HEK293 (cell line): Measurements from ENCODE around the gene KLLN.
"Not testable (repeated sequence)": the region's sequence is repeated elsewhere in the genome, so short reads cannot be mapped to it uniquely, and the experiment has no call there.

ENCODE experiments used
- CTCF ChIA-PET: fragments of 350-600 bp; formaldehyde crosslinking; extraction: SDS; loops from one replicate; lab custom pipeline; 2021; ENCODE audit warnings: antibody characterized with exemption; lab: Yijun Ruan, JAX
- POLR2A ChIA-PET: fragments of 300-600 bp; formaldehyde crosslinking; extraction: SDS; loops from one replicate; lab custom pipeline; 2020; ENCODE audit warnings: antibody characterized with exemption, inconsistent platforms; lab: Yijun Ruan, JAX
- H3K27ac ChIP-seq: fragments of 200-500 bp; sonication (Bioruptor generic); 2 replicates; pipeline ENCODE4 v1.5.1; 2014; ENCODE audit warnings: low read depth, low read length, control low read depth, inconsistent platforms; ENCODE audit errors: extremely low read depth
- H3K36me3 ChIP-seq, 2 experiments: fragments of 200-500 bp in 1 of 2; sonication (Bioruptor generic) in 1 of 2; 1 replicate in 1 of 2; 2 replicates in 1 of 2; pipeline ENCODE4 v1.5.1; 2014 to 2017; ENCODE audit warnings: inconsistent platforms in 2 of 2, low read length in 2 of 2; ENCODE audit not compliant: control insufficient read depth in 2 of 2, insufficient read depth in 1 of 2
- H3K4me1 ChIP-seq: fragments of 200-500 bp; sonication (Bioruptor generic); 2 replicates; pipeline ENCODE4 v1.5.1; 2014; ENCODE audit warnings: mild to moderate bottlenecking, low read length, inconsistent platforms; ENCODE audit not compliant: control insufficient read depth, insufficient read depth
- H3K4me3 ChIP-seq: 2 replicates; pipeline ENCODE4 v1.5.1; 2011; ENCODE audit warnings: low read depth, mild to moderate bottlenecking, control low read depth, low read length, moderate library complexity
- H3K9me3 ChIP-seq: fragments of 200-500 bp; sonication (Bioruptor generic); 2 replicates; pipeline ENCODE4 v1.5.1; 2014; ENCODE audit warnings: low read depth, low read length, inconsistent platforms; ENCODE audit not compliant: control insufficient read depth, insufficient read depth
- IKZF3 ChIP-seq: fragments of 450-650 bp; IDR thresholded peaks from 2 replicates; pipeline ENCODE4 v1.5.0; 2018; ENCODE audit warnings: missing biosample characterization, mild to moderate bottlenecking, missing genetic modification characterization, moderate library complexity
- ZIC2 ChIP-seq: fragments of 450-650 bp; formaldehyde crosslinking; IDR thresholded peaks from 2 replicates; pipeline ENCODE4 v1.5.1; 2016; ENCODE audit warnings: missing biosample characterization, missing genetic modification characterization
- ZNF140 ChIP-seq: fragments of 450-650 bp; formaldehyde crosslinking; IDR thresholded peaks from 2 replicates; pipeline ENCODE4 v1.5.1; 2016; ENCODE audit warnings: missing biosample characterization, missing genetic modification characterization
- ZNF146 ChIP-seq: fragments of 450-650 bp; formaldehyde crosslinking; IDR thresholded peaks from 2 replicates; pipeline ENCODE4 v1.5.1; 2016; ENCODE audit warnings: missing biosample characterization, missing genetic modification characterization
- ZNF2 ChIP-seq: fragments of 450-650 bp; formaldehyde crosslinking; IDR thresholded peaks from 2 replicates; pipeline ENCODE4 v1.5.1; 2016; ENCODE audit warnings: missing biosample characterization, missing genetic modification characterization
- ZNF280C ChIP-seq: fragments of 450-650 bp; formaldehyde crosslinking; IDR thresholded peaks from 2 replicates; pipeline ENCODE4 v1.5.1; 2016; ENCODE audit warnings: missing biosample characterization, missing genetic modification characterization
- ZNF335 ChIP-seq: fragments of 450-650 bp; formaldehyde crosslinking; conservative IDR thresholded peaks from 2 replicates; pipeline ENCODE4 v1.5.1; 2016; ENCODE audit warnings: missing biosample characterization, missing genetic modification characterization
- ZNF404 ChIP-seq: fragments of 450-650 bp; formaldehyde crosslinking; IDR thresholded peaks from 2 replicates; pipeline ENCODE4 v1.5.1; 2017; ENCODE audit warnings: missing biosample characterization, missing genetic modification characterization
- ZNF423 ChIP-seq: fragments of 450-650 bp; formaldehyde crosslinking; IDR thresholded peaks from 2 replicates; pipeline ENCODE4 v1.5.1; 2016; ENCODE audit warnings: missing biosample characterization, missing genetic modification characterization
- ZNF473 ChIP-seq: fragments of 450-650 bp; formaldehyde crosslinking; IDR thresholded peaks from 2 replicates; pipeline ENCODE4 v1.5.1; 2017; ENCODE audit warnings: missing biosample characterization, missing genetic modification characterization
- ZNF596 ChIP-seq: fragments of 450-650 bp; IDR thresholded peaks from 2 replicates; pipeline ENCODE4 v1.5.0; 2018; ENCODE audit warnings: missing biosample characterization, mild to moderate bottlenecking, missing genetic modification characterization, moderate library complexity
- ZNF629 ChIP-seq: fragments of 450-650 bp; formaldehyde crosslinking; IDR thresholded peaks from 2 replicates; pipeline ENCODE4 v1.5.1; 2017; ENCODE audit warnings: missing biosample characterization, missing genetic modification characterization
- ZNF664 ChIP-seq: fragments of 450-650 bp; formaldehyde crosslinking; IDR thresholded peaks from 2 replicates; pipeline ENCODE4 v1.5.1; 2016; ENCODE audit warnings: missing biosample characterization, missing genetic modification characterization
- ZNF830 ChIP-seq: fragments of 450-650 bp; IDR thresholded peaks from 2 replicates; pipeline ENCODE4 v1.5.0; 2018; ENCODE audit warnings: missing biosample characterization, missing genetic modification characterization, low read depth, mild to moderate bottlenecking, moderate library complexity
- ZXDB ChIP-seq: fragments of 450-650 bp; formaldehyde crosslinking; IDR thresholded peaks from 2 replicates; pipeline ENCODE4 v1.5.1; 2016; ENCODE audit warnings: missing biosample characterization, missing genetic modification characterization
- TF ChIP-seq, protein P1 (sequence below): fragments of 450-650 bp; formaldehyde crosslinking; IDR thresholded peaks from 2 replicates; pipeline ENCODE4 v1.5.1; 2017; ENCODE audit warnings: missing biosample characterization, missing genetic modification characterization
- TF ChIP-seq, protein P2 (sequence below): fragments of 450-650 bp; formaldehyde crosslinking; IDR thresholded peaks from 2 replicates; pipeline ENCODE4 v1.5.1; 2016; ENCODE audit warnings: missing biosample characterization, missing genetic modification characterization
- TF ChIP-seq, protein P3 (sequence below): fragments of 450-650 bp; formaldehyde crosslinking; IDR thresholded peaks from 2 replicates; pipeline ENCODE4 v1.5.1; 2016; ENCODE audit warnings: missing biosample characterization, missing genetic modification characterization
- TF ChIP-seq, protein P4 (sequence below): fragments of 450-650 bp; formaldehyde crosslinking; IDR thresholded peaks from 2 replicates; pipeline ENCODE4 v1.5.1; 2016; ENCODE audit warnings: missing biosample characterization, missing genetic modification characterization

Gene KLLN

GRCh38 chr10:87860156-87860795, 3.1 kb downstream of the KLLN start (continued):
- peak; percentile 63 for TF ChIP-seq ZNF335 (tag by site-specific recombination)
- no peak for TF ChIP-seq ZNF473 (tag by site-specific recombination)
- no peak for TF ChIP-seq ZNF2 (tag by site-specific recombination)
- TF ChIP-seq ZNF404 (tag by site-specific recombination) = no peak
- no peak for TF ChIP-seq ZIC2 (tag by site-specific recombination)
- TF ChIP-seq ZNF664 (tag by site-specific recombination) = 0 out of 2 replicates have a peak, but pooled peaks have one; percentile 36
- TF ChIP-seq, protein P1, sequence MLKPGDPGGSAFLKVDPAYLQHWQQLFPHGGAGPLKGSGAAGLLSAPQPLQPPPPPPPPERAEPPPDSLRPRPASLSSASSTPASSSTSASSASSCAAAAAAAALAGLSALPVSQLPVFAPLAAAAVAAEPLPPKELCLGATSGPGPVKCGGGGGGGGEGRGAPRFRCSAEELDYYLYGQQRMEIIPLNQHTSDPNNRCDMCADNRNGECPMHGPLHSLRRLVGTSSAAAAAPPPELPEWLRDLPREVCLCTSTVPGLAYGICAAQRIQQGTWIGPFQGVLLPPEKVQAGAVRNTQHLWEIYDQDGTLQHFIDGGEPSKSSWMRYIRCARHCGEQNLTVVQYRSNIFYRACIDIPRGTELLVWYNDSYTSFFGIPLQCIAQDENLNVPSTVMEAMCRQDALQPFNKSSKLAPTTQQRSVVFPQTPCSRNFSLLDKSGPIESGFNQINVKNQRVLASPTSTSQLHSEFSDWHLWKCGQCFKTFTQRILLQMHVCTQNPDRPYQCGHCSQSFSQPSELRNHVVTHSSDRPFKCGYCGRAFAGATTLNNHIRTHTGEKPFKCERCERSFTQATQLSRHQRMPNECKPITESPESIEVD (tag by site-specific recombination) = 0 out of 2 replicates have a peak, but pooled peaks have one; percentile 18
- TF ChIP-seq, protein P2, sequence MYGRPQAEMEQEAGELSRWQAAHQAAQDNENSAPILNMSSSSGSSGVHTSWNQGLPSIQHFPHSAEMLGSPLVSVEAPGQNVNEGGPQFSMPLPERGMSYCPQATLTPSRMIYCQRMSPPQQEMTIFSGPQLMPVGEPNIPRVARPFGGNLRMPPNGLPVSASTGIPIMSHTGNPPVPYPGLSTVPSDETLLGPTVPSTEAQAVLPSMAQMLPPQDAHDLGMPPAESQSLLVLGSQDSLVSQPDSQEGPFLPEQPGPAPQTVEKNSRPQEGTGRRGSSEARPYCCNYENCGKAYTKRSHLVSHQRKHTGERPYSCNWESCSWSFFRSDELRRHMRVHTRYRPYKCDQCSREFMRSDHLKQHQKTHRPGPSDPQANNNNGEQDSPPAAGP = no peak
- peak; percentile 38; the same call in 1 of the 2 replicates for TF ChIP-seq ZXDB
- no peak for TF ChIP-seq ZNF140 (tag by site-specific recombination)
- TF ChIP-seq IKZF3 (tag by site-specific recombination) = 0 out of 2 replicates have a peak, but pooled peaks have one; percentile 17
- TF ChIP-seq, protein P3, sequence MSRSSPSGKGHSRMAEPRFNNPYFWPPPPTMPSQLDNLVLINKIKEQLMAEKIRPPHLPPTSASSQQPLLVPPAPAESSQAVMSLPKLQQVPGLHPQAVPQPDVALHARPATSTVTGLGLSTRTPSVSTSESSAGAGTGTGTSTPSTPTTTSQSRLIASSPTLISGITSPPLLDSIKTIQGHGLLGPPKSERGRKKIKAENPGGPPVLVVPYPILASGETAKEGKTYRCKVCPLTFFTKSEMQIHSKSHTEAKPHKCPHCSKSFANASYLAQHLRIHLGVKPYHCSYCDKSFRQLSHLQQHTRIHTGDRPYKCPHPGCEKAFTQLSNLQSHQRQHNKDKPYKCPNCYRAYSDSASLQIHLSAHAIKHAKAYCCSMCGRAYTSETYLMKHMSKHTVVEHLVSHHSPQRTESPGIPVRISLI (tag by site-specific recombination) = no peak; the same call in 1 of the 2 replicates
- TF ChIP-seq ZNF423 (tag by site-specific recombination) = no peak
- no peak for TF ChIP-seq ZNF280C (tag by site-specific recombination)
- peak; percentile 63; the same call in 1 of the 2 replicates for TF ChIP-seq ZNF596 (tag by site-specific recombination)
- TF ChIP-seq ZNF830 (tag by site-specific recombination) = no peak
- TF ChIP-seq ZNF629 (tag by site-specific recombination) = no peak

GRCh38 chr10:87855665-87856064, 7.7 kb downstream of the KLLN start:
- H3K4me1 ChIP-seq, H3K27ac ChIP-seq, H3K36me3 ChIP-seq, POLR2A ChIA-PET, H3K9me3 ChIP-seq, CTCF ChIA-PET, H3K4me3 ChIP-seq: not testable (repeated sequence)

- H3K4me3 ChIP-seq, POLR2A ChIA-PET, CTCF ChIA-PET, H3K36me3 ChIP-seq, H3K27ac ChIP-seq, H3K4me1 ChIP-seq, H3K9me3 ChIP-seq: not testable (repeated sequence)
- TF ChIP-seq, protein P4, sequence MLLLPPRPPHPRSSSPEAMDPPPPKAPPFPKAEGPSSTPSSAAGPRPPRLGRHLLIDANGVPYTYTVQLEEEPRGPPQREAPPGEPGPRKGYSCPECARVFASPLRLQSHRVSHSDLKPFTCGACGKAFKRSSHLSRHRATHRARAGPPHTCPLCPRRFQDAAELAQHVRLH = peak; percentile 61; the same call in 1 of the 2 replicates
- TF ChIP-seq ZNF146 (tag by site-specific recombination) = peak; percentile 92
These were observed 8.1 kb downstream of the KLLN start for GRCh38 chr10:87855247-87855646.
